ENCODE data around the gene BCL10. TPM values are rescaled to one million over a fixed set of nuclear protein-coding genes. Genes with fewer than 3 reads are reported as not detected.
"Not testable (repeated sequence)": the region's sequence is repeated elsewhere in the genome, so short reads cannot be mapped to it uniquely, and the experiment has no call there.

The BCL10 gene
- total RNA-seq, 1 donor from 2014 or later: 8.4 TPM

DNA sequence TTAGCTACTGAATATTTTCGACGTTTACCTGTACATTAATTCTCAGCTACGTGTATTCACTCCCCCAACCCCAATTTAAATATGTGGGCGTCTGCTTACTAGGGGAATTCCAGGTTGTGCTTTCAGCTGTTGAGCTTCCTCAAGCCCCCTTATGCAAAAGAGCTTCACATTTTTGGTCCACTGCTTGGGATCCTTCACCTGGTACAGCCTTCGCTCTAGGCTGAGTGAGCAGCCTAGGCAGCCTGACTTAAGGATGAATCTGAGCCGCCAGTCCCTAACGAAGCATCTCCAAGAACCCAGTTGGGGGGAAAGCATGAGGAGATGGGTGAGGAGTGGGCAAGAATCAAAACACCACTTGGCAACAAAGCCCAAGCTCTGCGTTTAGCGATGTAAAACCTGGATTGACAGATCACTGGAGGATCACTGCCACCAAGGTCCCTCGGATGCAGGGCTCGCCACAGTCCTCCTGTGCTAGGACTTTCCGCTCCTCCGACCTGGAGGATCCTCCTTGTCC is 674 bp downstream of the BCL10 start:
- DNase-seq (no peak), ATAC-seq (no peak)
- intact Hi-C loops (cut with micrococcal nuclease): no loop called here

DNA sequence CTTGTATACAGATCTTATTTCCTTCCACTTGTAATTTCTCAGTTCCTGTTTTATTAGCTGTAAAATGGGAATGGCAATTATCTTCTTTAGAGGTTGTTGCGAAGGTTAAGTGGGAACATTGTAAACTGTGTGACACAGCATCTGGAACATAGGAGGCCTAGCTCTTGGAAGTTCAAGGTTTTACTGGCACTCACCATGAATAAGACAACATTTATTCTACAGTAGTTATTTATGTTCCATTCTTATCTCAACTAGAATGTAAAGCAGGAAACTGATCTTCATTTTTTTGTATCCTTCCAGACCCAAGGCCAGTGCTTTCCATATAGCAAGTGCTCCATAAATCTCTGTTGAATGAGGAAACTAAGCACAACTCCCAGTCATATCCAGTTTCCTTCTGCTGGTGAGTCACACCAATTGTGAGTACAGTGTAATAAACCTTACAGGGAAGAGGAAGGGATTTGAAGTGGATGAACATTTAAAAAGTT is 1.4 kb downstream of the BCL10 start:
- DNase-seq (no peak), ATAC-seq (no peak)
- intact Hi-C loops (cut with micrococcal nuclease): no loop called here

GRCh38 chr1:85273397-85273796 is 3.0 kb downstream of the BCL10 start:
- ATAC-seq (no peak), DNase-seq (no peak)
- intact Hi-C loops (cut with micrococcal nuclease): no loop called here

- intact Hi-C loops (cut with micrococcal nuclease): no loop called here
- no peak for DNase-seq
- ATAC-seq: peak; percentile 17
Observed at GRCh38 chr1:85268801-85269585, 7.4 kb downstream of the BCL10 start.

DNA sequence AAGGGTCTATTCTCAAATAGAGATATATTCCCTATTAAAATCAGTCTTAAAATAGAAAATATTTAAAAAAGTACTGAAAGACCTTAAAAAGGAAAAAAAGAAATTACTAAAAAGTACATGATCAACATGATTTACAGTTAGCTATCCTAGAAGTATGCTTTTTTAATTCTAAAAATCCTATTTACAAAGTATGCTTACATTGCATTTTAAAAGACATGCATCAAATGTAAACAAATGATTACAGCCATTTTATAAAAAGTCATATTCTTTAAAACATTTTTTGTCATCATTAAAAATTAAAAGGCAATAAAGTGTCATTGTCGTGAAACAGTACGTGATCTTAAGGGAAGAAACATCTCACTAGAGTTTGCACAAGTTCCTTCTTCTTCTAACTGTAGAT is 9.1 kb downstream of the BCL10 start:
- DNase-seq (no peak), ATAC-seq (no peak)
- intact Hi-C loops (cut with micrococcal nuclease): no loop called here

GRCh38 chr1:85264150-85264549 is 12.3 kb downstream of the BCL10 start:
- ATAC-seq: no peak
- intact Hi-C loops (cut with micrococcal nuclease): no loop called here

DNA sequence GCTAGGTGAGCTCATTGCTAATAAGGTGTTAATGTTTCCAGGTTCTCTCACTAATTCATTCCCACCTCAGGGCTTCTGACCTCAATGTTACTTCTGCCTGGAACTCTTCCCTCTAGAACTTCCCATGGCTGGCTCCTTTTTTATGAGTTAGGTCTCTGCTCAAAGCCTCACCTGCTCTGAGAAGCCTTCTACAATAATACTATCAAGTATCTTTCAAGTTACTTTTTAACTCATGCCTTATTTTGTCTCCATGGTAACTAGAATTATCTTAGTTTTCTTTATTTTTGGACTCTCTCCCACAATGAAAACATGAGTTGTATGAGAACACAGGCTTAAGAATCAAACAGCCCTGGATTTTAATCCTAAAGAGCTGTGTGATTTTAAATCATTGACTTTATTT is 13.4 kb downstream of the BCL10 start:
- DNase-seq: no peak
- intact Hi-C loops (cut with micrococcal nuclease): no loop called here
- no peak for ATAC-seq

More at GRCh38 chr1:85264150-85264549, 12.3 kb downstream of the BCL10 start:
- DNase-seq: no peak

- ATAC-seq (peak; percentile 76), DNase-seq (no peak)
- intact Hi-C loops (cut with micrococcal nuclease): loop anchor here (5.0 kb wide), 1 partner anchor 313 kb away; no protein-coding TSS in a partner anchor
Observed at GRCh38 chr1:85259912-85260274, 16.5 kb downstream of the BCL10 start.

DNA sequence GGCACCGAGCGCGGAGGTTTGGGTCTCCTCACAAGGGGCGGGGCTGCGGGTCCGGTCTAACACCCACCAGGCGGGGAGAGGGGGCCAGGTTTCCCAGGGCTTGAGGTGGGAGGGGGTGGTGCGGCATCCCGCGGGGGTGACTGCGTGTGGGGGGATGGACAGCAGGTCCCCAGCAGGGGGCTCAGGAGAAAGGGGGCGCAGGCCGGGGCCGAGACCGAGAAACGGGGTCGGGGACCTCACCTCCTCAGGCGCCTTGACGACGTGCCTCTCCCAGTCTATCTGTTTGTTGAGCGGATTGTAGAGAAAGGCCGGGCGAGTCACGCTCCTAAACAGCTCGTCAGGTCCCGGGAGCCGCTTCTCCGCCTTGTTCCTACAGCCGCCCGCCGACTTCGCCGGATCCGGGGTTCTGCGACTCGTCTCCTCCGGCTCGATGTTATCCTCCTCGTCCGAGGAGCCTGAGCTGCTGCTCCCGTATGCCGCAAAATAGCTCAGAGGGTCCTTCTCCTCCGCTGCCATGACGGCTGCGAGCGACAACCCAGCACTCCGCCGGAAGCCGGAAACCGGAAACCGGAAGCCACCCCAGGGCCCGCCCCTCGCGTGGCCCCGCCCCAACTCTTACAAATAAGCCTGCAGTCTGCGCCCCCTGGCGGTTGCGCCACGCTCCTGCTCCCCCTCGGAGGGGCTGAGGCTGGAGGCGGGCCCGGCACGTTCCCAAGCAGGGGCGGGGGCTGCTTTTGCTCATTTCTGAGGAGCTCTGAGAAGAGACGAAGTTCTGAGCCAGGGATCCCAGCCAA is 17.1 kb downstream of the BCL10 start, which contains the start of gene C1orf52:
TSS of gene C1orf52 (minus strand) at position 545 of the 794 bp plus-strand sequence. CDS start at position 516, 29 bp downstream.
- intact Hi-C loops (cut with micrococcal nuclease): loop anchor here (5.0 kb wide), 1 partner anchor 312 kb away; no protein-coding TSS in a partner anchor

GRCh38 chr1:85258536-85259117 is 17.8 kb downstream of the BCL10 start:
- ATAC-seq (no peak), DNase-seq (no peak)
- intact Hi-C loops (cut with micrococcal nuclease): loop anchor here (5.0 kb wide), 1 partner anchor 311 kb away; no protein-coding TSS in a partner anchor

More for the DNA sequence above, 17.1 kb downstream of the BCL10 start, which contains the start of gene C1orf52:
- peak; percentile 98 for DNase-seq
- peak; percentile 98 for ATAC-seq

- DNase-seq; intact Hi-C loops (cut with micrococcal nuclease); ATAC-seq: not testable (repeated sequence)
Observed at GRCh38 chr1:85249042-85249441, 27.4 kb downstream of the BCL10 start.

DNA sequence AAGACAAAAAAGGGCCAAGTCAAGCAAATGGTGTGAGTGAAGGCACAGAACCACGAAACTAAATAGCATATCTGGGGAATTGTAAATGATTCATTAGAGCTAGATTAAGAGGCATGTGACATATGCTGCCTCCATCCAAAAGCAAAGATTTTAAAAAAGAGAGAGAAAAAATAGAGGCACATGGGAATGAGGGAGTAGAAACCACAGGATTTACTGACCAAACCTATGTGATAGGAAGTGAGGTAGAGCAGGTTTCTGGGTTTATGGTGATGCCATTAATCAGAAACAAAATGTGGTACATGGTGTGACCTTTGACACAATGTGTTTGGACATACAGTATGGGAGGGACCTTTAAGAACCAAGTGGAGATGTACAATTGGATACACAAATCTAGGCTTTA is 30.5 kb downstream of the BCL10 start:
- ATAC-seq: no peak

GRCh38 chr1:85245456-85245855 is 31.0 kb downstream of the BCL10 start:
- DNase-seq (no peak), ATAC-seq (no peak)
- intact Hi-C loops (cut with micrococcal nuclease): no loop called here

More for the DNA sequence above, 30.5 kb downstream of the BCL10 start:
- intact Hi-C loops (cut with micrococcal nuclease): no loop called here
- no peak for DNase-seq

GRCh38 chr1:85244271-85245061 is 32.0 kb downstream of the BCL10 start:
- intact Hi-C loops (cut with micrococcal nuclease): no loop called here
- no peak for ATAC-seq
- no peak for DNase-seq

DNA sequence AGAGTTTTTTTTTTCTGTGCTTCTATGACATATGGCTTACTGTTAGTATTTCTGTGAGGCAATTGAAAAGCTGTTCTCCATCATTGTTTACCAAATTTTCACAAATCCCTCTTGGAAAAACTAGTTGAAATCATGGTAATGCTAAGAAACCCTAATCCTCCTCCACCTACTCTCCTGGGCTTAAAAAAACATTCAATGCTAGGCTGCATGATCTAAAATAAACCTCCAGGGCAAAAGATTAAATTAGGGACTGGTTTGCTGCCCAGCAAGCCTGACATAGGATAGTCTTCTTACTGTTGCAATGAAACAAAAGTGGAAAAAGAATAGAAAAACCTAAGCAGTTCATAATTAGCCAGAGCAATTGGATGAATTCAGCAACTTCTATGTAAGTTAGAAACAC is 33.1 kb downstream of the BCL10 start:
- intact Hi-C loops (cut with micrococcal nuclease): no loop called here
- DNase-seq (no peak), ATAC-seq (peak; percentile 45)

DNA sequence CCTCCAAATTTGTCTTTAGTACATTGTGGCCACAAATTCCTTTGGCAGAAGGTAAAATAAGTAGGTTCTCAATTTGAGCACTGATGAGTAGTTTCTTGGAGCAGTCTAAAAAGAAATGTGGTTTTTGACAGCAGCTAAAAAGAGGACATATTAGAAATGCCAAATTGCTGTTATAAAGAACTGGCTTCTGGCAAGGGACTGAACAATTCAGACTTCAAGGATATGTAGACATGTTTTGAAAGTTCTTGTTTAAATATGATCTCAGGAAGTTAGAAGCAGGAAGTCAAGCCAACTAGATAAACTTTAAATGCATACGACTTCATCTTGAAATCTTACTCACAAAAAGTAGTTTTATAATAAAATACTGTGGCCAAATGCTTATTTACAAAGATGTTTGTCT is 35.8 kb downstream of the BCL10 start:
- DNase-seq (no peak), ATAC-seq (no peak)
- intact Hi-C loops (cut with micrococcal nuclease): no loop called here

DNA sequence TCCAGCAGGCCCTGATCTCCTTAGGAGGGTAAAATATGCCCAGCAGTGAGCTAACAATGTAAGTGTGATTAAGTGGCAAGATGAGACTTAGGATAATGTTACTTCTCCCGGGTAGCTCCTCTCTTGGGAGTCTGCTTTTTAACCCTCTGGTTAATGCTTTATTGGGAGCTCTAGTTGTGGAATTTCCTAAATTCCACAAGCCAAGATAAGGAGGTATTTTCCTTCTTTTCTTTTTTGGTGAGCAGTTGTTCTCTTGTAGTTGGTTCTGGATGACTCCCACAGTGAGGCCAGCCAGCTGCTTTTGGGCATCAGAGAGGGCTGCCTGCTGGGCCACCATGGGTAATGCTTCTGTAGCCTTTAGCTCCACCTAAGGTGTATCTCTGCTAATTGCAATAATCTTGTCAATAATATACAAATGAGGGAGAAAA is 36.2 kb downstream of the BCL10 start:
- intact Hi-C loops (cut with micrococcal nuclease): no loop called here
- ATAC-seq (peak; percentile 71), DNase-seq (no peak)

DNA sequence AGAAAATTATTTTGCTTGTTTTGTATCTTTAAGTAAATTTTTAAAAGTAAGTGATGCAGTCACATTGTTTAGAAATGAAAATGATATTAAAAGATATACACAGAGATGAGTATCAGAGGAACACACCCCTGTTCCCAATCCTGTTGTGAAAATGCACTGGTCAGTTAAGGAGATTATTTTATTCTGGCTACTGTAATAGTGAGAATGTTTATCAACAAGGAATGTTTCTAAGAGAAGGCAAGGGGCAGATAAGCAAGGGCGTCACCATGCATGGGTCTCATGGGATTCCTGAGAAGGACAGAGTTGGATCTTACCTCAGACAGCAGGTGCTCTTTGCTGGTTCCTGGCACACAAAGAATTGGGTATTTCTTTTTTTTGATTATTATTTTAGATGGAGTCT is 38.8 kb downstream of the BCL10 start:
- intact Hi-C loops (cut with micrococcal nuclease): no loop called here
- DNase-seq (no peak), ATAC-seq (no peak)

Measured in left ventricle myocardium superior (tissue), 1 donor.